CD14-positive monocyte (primary cell): ENCODE measurements around the gene CXCR5. TPM values are rescaled to one million over a fixed set of nuclear protein-coding genes. Genes with fewer than 3 reads are reported as not detected.
A peak's percentile ranks its signal among the peaks of the same experiment; 100 is the strongest.

Source experiments
- DNase-seq, 3 donors: peaks; one replicate each; pipeline ENCODE4 v3.0.0-alpha.2; 2011 to 2022
- H2AFZ ChIP-seq: 2 replicates; pipeline ENCODE4 v1.6.0; 2012; ENCODE audit warnings: mild to moderate bottlenecking, low read depth, low read length, inconsistent platforms; ENCODE audit not compliant: insufficient read depth, poor library complexity, severe bottlenecking
- H3K27ac ChIP-seq, 2 donors: 1 replicate in 1 of 2; 2 replicates in 1 of 2; pipeline ENCODE4 v1.5.1; 2012 to 2013; ENCODE audit warnings: low read length in 2 of 2, control low read depth in 1 of 2, inconsistent platforms in 1 of 2, low read depth in 1 of 2, mild to moderate bottlenecking in 1 of 2
- H3K27me3 ChIP-seq, 2 donors: one replicate each; pipeline versions ENCODE4 v1.6.0 to v1.6.1; 2011 to 2013; ENCODE audit warnings: low read length in 2 of 2; ENCODE audit not compliant: control insufficient read depth in 2 of 2, insufficient read depth in 2 of 2
- H3K36me3 ChIP-seq, 2 donors: replicated peaks in 1 of 2; 1 replicate in 1 of 2; 2 replicates in 1 of 2; pipeline versions ENCODE4 v1.5.1 to v1.6.1; 2012 to 2013; ENCODE audit warnings: low read length in 2 of 2, control low read depth in 1 of 2, inconsistent platforms in 1 of 2, mild to moderate bottlenecking in 1 of 2; ENCODE audit not compliant: insufficient read depth in 2 of 2, control insufficient read depth in 1 of 2
- H3K4me1 ChIP-seq, 2 donors: 1 replicate in 1 of 2; 2 replicates in 1 of 2; pipeline versions ENCODE4 v1.5.1 to v1.6.1; 2012 to 2013; ENCODE audit warnings: low read length in 2 of 2, control low read depth in 1 of 2, inconsistent platforms in 1 of 2, mild to moderate bottlenecking in 1 of 2, moderate library complexity in 1 of 2; ENCODE audit not compliant: insufficient read depth in 2 of 2, control insufficient read depth in 1 of 2
- H3K4me2 ChIP-seq: replicated peaks from 2 replicates; pipeline ENCODE3; 2012; ENCODE audit warnings: low read length, moderate library complexity, mild to moderate bottlenecking; ENCODE audit not compliant: poor library complexity, severe bottlenecking; ENCODE audit errors: extremely low read depth
- H3K4me3 ChIP-seq, 3 experiments: fragments of 200-600 bp in 1 of 3; sonication (generic) in 1 of 3; replicated peaks in 1 of 3; 1 replicate in 2 of 3; 2 replicates in 1 of 3; pipeline ENCODE4 v1.5.1; 2011 to 2013; ENCODE audit warnings: low read length in 3 of 3, mild to moderate bottlenecking in 3 of 3, control low read depth in 2 of 3, low read depth in 2 of 3, inconsistent platforms in 1 of 3, moderate library complexity in 1 of 3
- H3K79me2 ChIP-seq: 2 replicates; pipeline ENCODE4 v1.6.0; 2012; ENCODE audit warnings: mild to moderate bottlenecking, control low read depth, inconsistent platforms, low read length, moderate library complexity; ENCODE audit not compliant: insufficient read depth
- H3K9ac ChIP-seq: 2 replicates; pipeline ENCODE4 v1.6.0; 2017; ENCODE audit warnings: low read length, mild to moderate bottlenecking; ENCODE audit not compliant: insufficient read depth, poor library complexity, severe bottlenecking
- H3K9me3 ChIP-seq, 2 donors: replicated peaks in 1 of 2; 1 replicate in 1 of 2; 2 replicates in 1 of 2; pipeline versions ENCODE4 v1.5.1 to v1.6.1; 2012 to 2013; ENCODE audit warnings: low read length in 2 of 2, control low read depth in 1 of 2; ENCODE audit not compliant: control insufficient read depth in 1 of 2, insufficient read depth in 1 of 2
- H4K20me1 ChIP-seq: 2 replicates; pipeline ENCODE4 v1.6.0; 2012; ENCODE audit warnings: mild to moderate bottlenecking, low read length, control low read depth, moderate library complexity; ENCODE audit not compliant: insufficient read depth
- H3K27ac Mint-ChIP-seq, 7 donors: one replicate each; pipeline ENCODE4 v1.8.0; 2020; ENCODE audit warnings: mild to moderate bottlenecking in 7 of 7, mixed read lengths in 7 of 7, moderate library complexity in 6 of 7, inconsistent platforms in 2 of 7
- H3K27me3 Mint-ChIP-seq, 3 donors: one replicate each; pipeline ENCODE4 v1.8.0; 2021 to 2022; ENCODE audit warnings: low read depth in 3 of 3, mild to moderate bottlenecking in 3 of 3, mixed read lengths in 3 of 3, moderate library complexity in 3 of 3, inconsistent platforms in 1 of 3
- H3K36me3 Mint-ChIP-seq, 2 donors: one replicate each; pipeline ENCODE4 v1.8.0; 2020; ENCODE audit warnings: mixed read lengths in 2 of 2, inconsistent platforms in 1 of 2, mild to moderate bottlenecking in 1 of 2
- H3K4me1 Mint-ChIP-seq: one replicate; pipeline ENCODE4 v1.8.0; 2020; ENCODE audit warnings: mild to moderate bottlenecking, mixed read lengths
- H3K4me3 Mint-ChIP-seq, 2 donors: one replicate each; pipeline ENCODE4 v1.8.0; 2020; ENCODE audit warnings: mild to moderate bottlenecking in 2 of 2, mixed read lengths in 2 of 2, moderate library complexity in 1 of 2
- H3K9me3 Mint-ChIP-seq, 7 donors: one replicate each; pipeline ENCODE4 v1.8.0; 2020 to 2022; ENCODE audit warnings: mixed read lengths in 7 of 7, mild to moderate bottlenecking in 6 of 7, moderate library complexity in 6 of 7, inconsistent platforms in 2 of 7
- WGBS: methylation state at CpG from one replicate; pipeline ENCODE4 v1.1.5; 2013; ENCODE audit warnings: missing lambda C conversion rate; ENCODE audit not compliant: insufficient coverage; 5-methylcytosine and 5-hydroxymethylcytosine counted together
- intact Hi-C, 2 donors: fragments of 100-400 bp; cut with micrococcal nuclease; formaldehyde crosslinking; loops; one replicate each; pipeline versions ENCODE4 v1.15.0 to v1.15.1; 2023
- polyA plus RNA-seq, 3 donors: library from polyadenylated mRNA; depleted of rRNA in 1 of 3; unstranded in 2 of 3; stranded (reverse) in 1 of 3; fragments of 300-500 nt in 2 of 3; fragments of >200 nt in 1 of 3; fragmentation: Illumina TruSeq in 2 of 3; gene quantifications; 1 replicate in 2 of 3; 2 replicates in 1 of 3; pipeline ENCODE4 v1.2.3, GENCODE V29; 2012 to 2021
- TF ChIP-seq, protein P1 (sequence below): fragments of 200-600 bp; IDR thresholded peaks from one replicate; pipeline ENCODE4 v1.8.0; 2022; ENCODE audit warnings: antibody characterized with exemption, mild to moderate bottlenecking

Gene CXCR5
- polyA plus RNA-seq, 3 donors: 0.08 to 0.31 (median 0.09) TPM

DNA sequence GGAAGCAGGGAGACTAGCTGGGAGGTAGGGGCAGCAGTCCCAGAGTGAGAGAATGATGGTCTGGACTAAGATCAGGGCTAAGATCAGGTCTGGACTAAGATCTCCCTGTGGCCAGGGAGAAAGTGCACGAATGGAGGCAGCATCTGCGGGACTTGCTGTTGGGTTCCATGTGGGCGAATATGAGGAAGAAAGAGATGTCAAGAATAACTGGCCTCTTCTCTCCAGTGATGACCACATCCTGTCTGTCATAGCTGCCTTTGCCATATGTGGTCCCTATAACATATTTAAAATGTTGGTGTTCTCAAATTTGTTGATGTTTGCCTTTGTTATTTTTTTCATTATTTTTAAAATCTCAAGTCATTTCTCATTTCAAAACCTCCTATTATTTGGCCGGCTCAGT lies 27.4 kb upstream of the CXCR5 start:
- Histone ChIP-seq H3K79me2 (no peaks in the 10 kb centered on the region), H2AFZ (no peak overlapping the region), H3K36me3 (no peaks in the 10 kb centered on the region), H3K27ac (no peak overlapping the region), H3K27me3 (no peaks in the 10 kb centered on the region), H3K9ac (no peak overlapping the region), H4K20me1 (no peaks in the 10 kb centered on the region), H3K9me3 (no peaks in the 10 kb centered on the region), H3K4me2 (no peak overlapping the region), H3K4me1 (no peaks in the 10 kb centered on the region), H3K4me3 (no peak overlapping the region)
- intact Hi-C loops: no loop called here
- TF ChIP-seq, protein P1, sequence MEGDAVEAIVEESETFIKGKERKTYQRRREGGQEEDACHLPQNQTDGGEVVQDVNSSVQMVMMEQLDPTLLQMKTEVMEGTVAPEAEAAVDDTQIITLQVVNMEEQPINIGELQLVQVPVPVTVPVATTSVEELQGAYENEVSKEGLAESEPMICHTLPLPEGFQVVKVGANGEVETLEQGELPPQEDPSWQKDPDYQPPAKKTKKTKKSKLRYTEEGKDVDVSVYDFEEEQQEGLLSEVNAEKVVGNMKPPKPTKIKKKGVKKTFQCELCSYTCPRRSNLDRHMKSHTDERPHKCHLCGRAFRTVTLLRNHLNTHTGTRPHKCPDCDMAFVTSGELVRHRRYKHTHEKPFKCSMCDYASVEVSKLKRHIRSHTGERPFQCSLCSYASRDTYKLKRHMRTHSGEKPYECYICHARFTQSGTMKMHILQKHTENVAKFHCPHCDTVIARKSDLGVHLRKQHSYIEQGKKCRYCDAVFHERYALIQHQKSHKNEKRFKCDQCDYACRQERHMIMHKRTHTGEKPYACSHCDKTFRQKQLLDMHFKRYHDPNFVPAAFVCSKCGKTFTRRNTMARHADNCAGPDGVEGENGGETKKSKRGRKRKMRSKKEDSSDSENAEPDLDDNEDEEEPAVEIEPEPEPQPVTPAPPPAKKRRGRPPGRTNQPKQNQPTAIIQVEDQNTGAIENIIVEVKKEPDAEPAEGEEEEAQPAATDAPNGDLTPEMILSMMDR: no peak
- H3K27ac Mint-ChIP-seq: peak overlapping the region in 1 of 7 donors; percentile 72
- WGBS: 60% methylated on average over 1 of the region's 4 CpGs
- H3K4me1 Mint-ChIP-seq: peaks cover 16% of the 10 kb centered on the region
- no peak overlapping the region for H3K4me3 Mint-ChIP-seq
- H3K27me3 Mint-ChIP-seq: peaks cover 0 to 5% (median 3%) of the 10 kb centered on the region in 3 donors
- H3K36me3 Mint-ChIP-seq: no peaks in the 10 kb centered on the region
- peaks cover 0 to 2% (median 0%) of the 10 kb centered on the region in 7 donors for H3K9me3 Mint-ChIP-seq
- peak in 1 of 3 donors; percentile 24 for DNase-seq

DNA sequence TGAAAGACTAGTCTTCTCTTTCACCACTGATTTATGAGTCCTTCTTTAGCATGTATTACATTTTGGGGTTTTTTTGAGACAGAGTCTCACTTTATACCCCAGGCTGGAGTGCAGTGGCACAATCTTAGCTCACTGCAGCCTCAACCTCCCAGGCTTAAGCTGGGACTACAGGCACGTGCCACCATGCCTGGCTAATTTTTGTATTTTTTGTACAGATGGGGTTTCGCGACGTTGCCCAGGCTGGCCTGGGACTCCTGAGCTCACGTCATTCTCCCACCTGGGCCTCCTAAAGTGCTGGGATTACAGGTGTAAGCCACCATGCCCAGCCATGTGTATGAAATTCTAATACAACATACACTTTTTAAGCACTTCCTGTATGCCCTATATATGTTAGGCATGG lies 26.3 kb upstream of the CXCR5 start:
- DNase-seq: no peak
- H3K4me1 Mint-ChIP-seq: peaks cover 12% of the 10 kb centered on the region
- no peaks in the 10 kb centered on the region for H3K27me3 ChIP-seq
- H3K36me3 ChIP-seq: no peaks in the 10 kb centered on the region
- intact Hi-C loops: no loop called here
- no peak overlapping the region for H3K4me3 Mint-ChIP-seq
- H3K36me3 Mint-ChIP-seq: no peaks in the 10 kb centered on the region
- no peaks in the 10 kb centered on the region for H3K9me3 ChIP-seq
- peaks cover 0 to 2% (median 0%) of the 10 kb centered on the region in 7 donors for H3K9me3 Mint-ChIP-seq
- H3K27me3 Mint-ChIP-seq: peaks cover 0 to 5% (median 4%) of the 10 kb centered on the region in 3 donors
- no peak overlapping the region for H3K9ac ChIP-seq
- no peaks in the 10 kb centered on the region for H3K4me1 ChIP-seq
- no peak overlapping the region for H3K4me2 ChIP-seq
- no peaks in the 10 kb centered on the region for H4K20me1 ChIP-seq
- no peaks in the 10 kb centered on the region for H3K79me2 ChIP-seq
- H3K4me3 ChIP-seq: no peak overlapping the region
- 75% methylated on average over 4 of the region's 5 CpGs for WGBS
- H2AFZ ChIP-seq: no peak overlapping the region
- TF ChIP-seq, protein P1: no peak
- H3K27ac ChIP-seq: no peak overlapping the region
- H3K27ac Mint-ChIP-seq: no peak overlapping the region
